ENCODE data around the gene CELF1.

GRCh38 chr11:47447906-47448305, 105.0 kb downstream of the CELF1 start:
- TF ChIP-seq POLR2A (IDR thresholded peaks at IDR 0.05), result no peak
- no peak for TF ChIP-seq CTCF (IDR thresholded peaks at IDR 0.05)
- TF ChIP-seq POLR2AphosphoS5 (IDR thresholded peaks at IDR 0.05), result no peak
- no peak for TF ChIP-seq EP300 (IDR thresholded peaks at IDR 0.05)
